ENCODE results near the gene STAP1.

DNA sequence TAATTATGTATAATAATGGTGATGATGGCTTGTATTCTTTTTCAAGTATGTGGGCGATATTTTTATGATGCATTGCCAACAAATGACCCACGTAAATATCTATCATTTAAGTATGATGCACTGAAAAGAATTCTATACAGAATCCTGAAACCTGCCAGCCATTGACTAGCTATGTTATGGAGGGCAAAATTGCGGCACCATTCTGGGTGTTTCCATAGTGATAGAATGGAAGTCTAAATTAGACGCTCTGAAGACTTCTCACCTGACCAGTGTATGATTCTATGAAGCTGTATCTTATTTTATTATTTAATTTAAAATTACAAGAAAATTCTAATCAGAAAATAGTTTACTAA lies 12.5 kb upstream of the STAP1 start:
- TF ChIP-seq ARNTL (CRISPR knock-in tag; IDR thresholded peaks at IDR 0.05; ENCODE audit: borderline replicate concordance, low read depth), result no peak
- no peak for TF ChIP-seq BACH2 (CRISPR knock-in tag; IDR thresholded peaks at IDR 0.05; ENCODE audit: borderline replicate concordance)
- TF ChIP-seq, protein P1, sequence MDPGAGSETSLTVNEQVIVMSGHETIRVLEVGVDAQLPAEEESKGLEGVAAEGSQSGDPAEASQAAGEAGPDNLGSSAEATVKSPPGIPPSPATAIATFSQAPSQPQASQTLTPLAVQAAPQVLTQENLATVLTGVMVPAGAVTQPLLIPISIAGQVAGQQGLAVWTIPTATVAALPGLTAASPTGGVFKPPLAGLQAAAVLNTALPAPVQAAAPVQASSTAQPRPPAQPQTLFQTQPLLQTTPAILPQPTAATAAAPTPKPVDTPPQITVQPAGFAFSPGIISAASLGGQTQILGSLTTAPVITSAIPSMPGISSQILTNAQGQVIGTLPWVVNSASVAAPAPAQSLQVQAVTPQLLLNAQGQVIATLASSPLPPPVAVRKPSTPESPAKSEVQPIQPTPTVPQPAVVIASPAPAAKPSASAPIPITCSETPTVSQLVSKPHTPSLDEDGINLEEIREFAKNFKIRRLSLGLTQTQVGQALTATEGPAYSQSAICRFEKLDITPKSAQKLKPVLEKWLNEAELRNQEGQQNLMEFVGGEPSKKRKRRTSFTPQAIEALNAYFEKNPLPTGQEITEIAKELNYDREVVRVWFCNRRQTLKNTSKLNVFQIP (CRISPR knock-in tag; IDR thresholded peaks at IDR 0.05; ENCODE audit: borderline replicate concordance, low read depth), result no peak
- no peak for TF ChIP-seq OSR1 (CRISPR knock-in tag; IDR thresholded peaks at IDR 0.05)
- TF ChIP-seq, protein P2, sequence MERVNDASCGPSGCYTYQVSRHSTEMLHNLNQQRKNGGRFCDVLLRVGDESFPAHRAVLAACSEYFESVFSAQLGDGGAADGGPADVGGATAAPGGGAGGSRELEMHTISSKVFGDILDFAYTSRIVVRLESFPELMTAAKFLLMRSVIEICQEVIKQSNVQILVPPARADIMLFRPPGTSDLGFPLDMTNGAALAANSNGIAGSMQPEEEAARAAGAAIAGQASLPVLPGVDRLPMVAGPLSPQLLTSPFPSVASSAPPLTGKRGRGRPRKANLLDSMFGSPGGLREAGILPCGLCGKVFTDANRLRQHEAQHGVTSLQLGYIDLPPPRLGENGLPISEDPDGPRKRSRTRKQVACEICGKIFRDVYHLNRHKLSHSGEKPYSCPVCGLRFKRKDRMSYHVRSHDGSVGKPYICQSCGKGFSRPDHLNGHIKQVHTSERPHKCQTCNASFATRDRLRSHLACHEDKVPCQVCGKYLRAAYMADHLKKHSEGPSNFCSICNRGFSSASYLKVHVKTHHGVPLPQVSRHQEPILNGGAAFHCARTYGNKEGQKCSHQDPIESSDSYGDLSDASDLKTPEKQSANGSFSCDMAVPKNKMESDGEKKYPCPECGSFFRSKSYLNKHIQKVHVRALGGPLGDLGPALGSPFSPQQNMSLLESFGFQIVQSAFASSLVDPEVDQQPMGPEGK (CRISPR knock-in tag; IDR thresholded peaks at IDR 0.05; ENCODE audit: borderline replicate concordance), result no peak
- TF ChIP-seq, protein P3, sequence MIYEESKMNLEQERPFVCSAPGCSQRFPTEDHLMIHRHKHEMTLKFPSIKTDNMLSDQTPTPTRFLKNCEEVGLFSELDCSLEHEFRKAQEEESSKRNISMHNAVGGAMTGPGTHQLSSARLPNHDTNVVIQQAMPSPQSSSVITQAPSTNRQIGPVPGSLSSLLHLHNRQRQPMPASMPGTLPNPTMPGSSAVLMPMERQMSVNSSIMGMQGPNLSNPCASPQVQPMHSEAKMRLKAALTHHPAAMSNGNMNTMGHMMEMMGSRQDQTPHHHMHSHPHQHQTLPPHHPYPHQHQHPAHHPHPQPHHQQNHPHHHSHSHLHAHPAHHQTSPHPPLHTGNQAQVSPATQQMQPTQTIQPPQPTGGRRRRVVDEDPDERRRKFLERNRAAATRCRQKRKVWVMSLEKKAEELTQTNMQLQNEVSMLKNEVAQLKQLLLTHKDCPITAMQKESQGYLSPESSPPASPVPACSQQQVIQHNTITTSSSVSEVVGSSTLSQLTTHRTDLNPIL (CRISPR knock-in tag; IDR thresholded peaks at IDR 0.05; ENCODE audit: low read depth), result no peak
- TF ChIP-seq ESRRG (CRISPR knock-in tag; IDR thresholded peaks at IDR 0.05), result no peak
- no peak for TF ChIP-seq PPARA (CRISPR knock-in tag; IDR thresholded peaks at IDR 0.05; ENCODE audit: borderline replicate concordance)
- no peak for TF ChIP-seq CSDC2 (CRISPR knock-in tag; IDR thresholded peaks at IDR 0.05)
- TF ChIP-seq ZFP30 (CRISPR knock-in tag; IDR thresholded peaks at IDR 0.05), result no peak

Data from SK-N-SH treated with all-trans-retinoic acid at 6 μM for 48 hours (cell line).